SK-N-SH treated with all-trans-retinoic acid at 6 μM for 48 hours (cell line): ENCODE data around the gene LGMN.

Source experiments
- ATAC-seq: fragments of 200-7000 bp; cut with Tn5 transposase; 3 replicates; pipeline ENCODE4 v1.9.1; 2020; ENCODE audit warnings: mild to moderate bottlenecking, moderate library complexity
- ARNTL ChIP-seq: fragments of 450-650 bp; formaldehyde crosslinking; IDR thresholded peaks from 2 replicates; pipeline ENCODE4 v1.5.0; 2020; ENCODE audit warnings: low read depth, mild to moderate bottlenecking, moderate library complexity, borderline replicate concordance
- BACH2 ChIP-seq: fragments of 250-450 bp; sonication (Bioruptor Pico); IDR thresholded peaks from 2 replicates; pipeline ENCODE4 v1.9.0; 2021; ENCODE audit warnings: mild to moderate bottlenecking, borderline replicate concordance
- CREB5 ChIP-seq: fragments of 250-450 bp; sonication (Bioruptor Pico); IDR thresholded peaks from 2 replicates; pipeline ENCODE4 v1.5.1; 2020; ENCODE audit warnings: low read depth, mild to moderate bottlenecking, moderate library complexity
- CSDC2 ChIP-seq: fragments of 250-450 bp; sonication (Bioruptor Pico); IDR thresholded peaks from 2 replicates; pipeline ENCODE4 v1.5.0; 2020; ENCODE audit warnings: mild to moderate bottlenecking, moderate library complexity
- CSRNP3 ChIP-seq: fragments of 250-450 bp; sonication (Bioruptor Pico); IDR thresholded peaks from 2 replicates; pipeline ENCODE4 v1.5.1; 2021; ENCODE audit warnings: mild to moderate bottlenecking, moderate library complexity
- ESRRG ChIP-seq: fragments of 250-450 bp; sonication (Bioruptor Pico); IDR thresholded peaks from 2 replicates; pipeline ENCODE4 v1.6.1; 2021; ENCODE audit warnings: mild to moderate bottlenecking
- ISL1 ChIP-seq: fragments of 250-450 bp; sonication (Bioruptor Pico); IDR thresholded peaks from 2 replicates; pipeline ENCODE4 v2.1.2; 2022; ENCODE audit warnings: mild to moderate bottlenecking, moderate library complexity
- OSR1 ChIP-seq: fragments of 250-450 bp; sonication (Bioruptor Pico); IDR thresholded peaks from 2 replicates; pipeline ENCODE4 v1.8.0; 2022; ENCODE audit warnings: moderate library complexity, mild to moderate bottlenecking, inconsistent platforms
- PATZ1 ChIP-seq: fragments of 250-450 bp; sonication (Bioruptor Pico); IDR thresholded peaks from 2 replicates; pipeline ENCODE4 v1.8.0; 2020; ENCODE audit warnings: mild to moderate bottlenecking, moderate library complexity, borderline replicate concordance
- POU6F1 ChIP-seq: fragments of 250-450 bp; sonication (Bioruptor Pico); IDR thresholded peaks from 2 replicates; pipeline ENCODE4 v1.8.0; 2021; ENCODE audit warnings: low read depth, mild to moderate bottlenecking, moderate library complexity, borderline replicate concordance
- SNAI2 ChIP-seq: fragments of 250-450 bp; sonication (Bioruptor Pico); IDR thresholded peaks from 2 replicates; pipeline ENCODE4 v1.5.0; 2020; ENCODE audit warnings: mild to moderate bottlenecking, moderate library complexity
- TCF4 ChIP-seq: fragments of 250-450 bp; sonication (Bioruptor Pico); IDR thresholded peaks from 2 replicates; pipeline ENCODE4 v1.8.0; 2021; ENCODE audit warnings: mild to moderate bottlenecking, moderate library complexity, borderline replicate concordance
- TOX ChIP-seq: fragments of 250-450 bp; sonication (Bioruptor Pico); IDR thresholded peaks from 2 replicates; pipeline ENCODE4 v1.8.0; 2021; ENCODE audit warnings: mild to moderate bottlenecking, moderate library complexity, borderline replicate concordance
- TSHZ2 ChIP-seq: fragments of 250-450 bp; sonication (Bioruptor Pico); IDR thresholded peaks from 2 replicates; pipeline ENCODE4 v1.5.0; 2020; ENCODE audit warnings: mild to moderate bottlenecking, moderate library complexity
- ZC3H10 ChIP-seq: fragments of 250-450 bp; sonication (Bioruptor Pico); IDR thresholded peaks from 2 replicates; pipeline ENCODE4 v1.5.1; 2021; ENCODE audit warnings: mild to moderate bottlenecking, moderate library complexity
- ZFP3 ChIP-seq: fragments of 250-450 bp; sonication (Bioruptor Pico); IDR thresholded peaks from 2 replicates; pipeline ENCODE4 v1.5.0; 2020; ENCODE audit warnings: mild to moderate bottlenecking, moderate library complexity
- ZFP30 ChIP-seq: fragments of 450-650 bp; formaldehyde crosslinking; IDR thresholded peaks from 2 replicates; pipeline ENCODE4 v1.5.0; 2022; ENCODE audit warnings: mild to moderate bottlenecking, moderate library complexity
- ZNF565 ChIP-seq: fragments of 450-650 bp; formaldehyde crosslinking; conservative IDR thresholded peaks from 2 replicates; pipeline ENCODE4 v1.5.0; 2020; ENCODE audit warnings: low read depth, mild to moderate bottlenecking, moderate library complexity
- ZNF70 ChIP-seq: fragments of 450-650 bp; formaldehyde crosslinking; IDR thresholded peaks from 2 replicates; pipeline ENCODE4 v1.5.0; 2020; ENCODE audit warnings: mild to moderate bottlenecking, moderate library complexity
- ZNF8 ChIP-seq: fragments of 450-650 bp; formaldehyde crosslinking; IDR thresholded peaks from 2 replicates; pipeline ENCODE4 v1.5.0; 2020; ENCODE audit warnings: mild to moderate bottlenecking, moderate library complexity

Gene LGMN

GRCh38 chr14:92734618-92735017, 13.8 kb downstream of the LGMN start:
- TF ChIP-seq CREB5 (CRISPR knock-in tag): no peak
- no peak for TF ChIP-seq TCF4
- TF ChIP-seq ZFP3 (CRISPR knock-in tag): no peak
- TF ChIP-seq TOX: no peak
- no peak for TF ChIP-seq ZNF565 (CRISPR knock-in tag)
- no peak for TF ChIP-seq ZFP30
- no peak for TF ChIP-seq PATZ1 (CRISPR knock-in tag)
- no peak for TF ChIP-seq ZC3H10
- no peak for TF ChIP-seq CSRNP3 (CRISPR knock-in tag)
- no peak for TF ChIP-seq CSDC2 (CRISPR knock-in tag)
- TF ChIP-seq POU6F1 (CRISPR knock-in tag): no peak
- no peak for TF ChIP-seq ISL1 (CRISPR knock-in tag)
- no peak for TF ChIP-seq ZNF70 (CRISPR knock-in tag)
- TF ChIP-seq SNAI2 (CRISPR knock-in tag): no peak
- TF ChIP-seq OSR1: no peak
- TF ChIP-seq TSHZ2 (CRISPR knock-in tag): no peak
- ATAC-seq: no peak

GRCh38 chr14:92733007-92733406, 15.4 kb downstream of the LGMN start:
- TF ChIP-seq ZNF8 (CRISPR knock-in tag): no peak
- TF ChIP-seq, all 23 proteins: peak for 0
- ATAC-seq: no peak

- no peak for TF ChIP-seq CSRNP3 (CRISPR knock-in tag)
- no peak for TF ChIP-seq POU6F1 (CRISPR knock-in tag)
- no peak for TF ChIP-seq PATZ1 (CRISPR knock-in tag)
- TF ChIP-seq TOX: no peak
- no peak for TF ChIP-seq SNAI2 (CRISPR knock-in tag)
- no peak for TF ChIP-seq ESRRG (CRISPR knock-in tag)
- no peak for TF ChIP-seq TCF4
- no peak for TF ChIP-seq BACH2
- TF ChIP-seq OSR1: no peak
- no peak for TF ChIP-seq ZFP3 (CRISPR knock-in tag)
- no peak for TF ChIP-seq ZFP30
- TF ChIP-seq ARNTL (CRISPR knock-in tag): no peak
- TF ChIP-seq ISL1 (CRISPR knock-in tag): no peak
- no peak for ATAC-seq
Measured at GRCh38 chr14:92731622-92732115, 16.8 kb downstream of the LGMN start.
